NCI-H460 (cell line): ENCODE results near the gene DPP10. TPM values are rescaled to one million over a fixed set of nuclear protein-coding genes. Genes with fewer than 3 reads are reported as not detected.

Source experiments
- DNase-seq: peaks from one replicate; pipeline ENCODE4 v3.0.0-alpha.2; 2016; ENCODE audit warnings: low read depth; ENCODE audit errors: extremely low read depth
- small RNA-seq, 2 experiments: library from RNA; depleted of rRNA; stranded (forward); fragments of <200 nt; gene quantifications; one replicate each; pipeline ENCODE3, GENCODE V24; 2014
- total RNA-seq: library from RNA; depleted of rRNA; stranded (reverse); fragments of >200 nt; shearing (Covaris generic); gene quantifications from 2 replicates; pipeline ENCODE4 v1.2.3, GENCODE V29; 2014

The DPP10 gene
- total RNA-seq, 1 experiment from 2014 or later, result 53.0 TPM

- no peak for DNase-seq
Measured at GRCh38 chr2:115807276-115807675, 1364.8 kb downstream of the DPP10 start.

DNA sequence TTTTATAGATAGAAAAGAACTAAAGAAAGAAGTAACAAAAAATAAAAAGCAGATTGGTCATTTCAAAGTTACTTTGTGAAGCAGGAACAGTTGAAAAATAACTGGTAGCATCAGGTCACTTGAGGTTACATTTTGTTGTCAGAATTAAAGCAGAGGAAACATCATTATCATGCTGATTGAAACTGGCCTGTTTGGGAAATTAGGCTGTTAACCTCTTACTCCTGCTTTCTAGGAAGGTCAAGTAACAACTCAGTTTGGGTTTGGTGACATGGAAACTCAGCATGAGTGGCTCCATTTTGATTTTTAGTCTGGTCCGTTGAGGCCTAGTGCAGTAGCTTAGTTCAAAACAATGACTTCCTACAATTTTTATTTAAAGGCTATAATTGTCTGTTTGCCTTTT lies 1383.5 kb downstream of the DPP10 start:
- no peak for DNase-seq

DNA sequence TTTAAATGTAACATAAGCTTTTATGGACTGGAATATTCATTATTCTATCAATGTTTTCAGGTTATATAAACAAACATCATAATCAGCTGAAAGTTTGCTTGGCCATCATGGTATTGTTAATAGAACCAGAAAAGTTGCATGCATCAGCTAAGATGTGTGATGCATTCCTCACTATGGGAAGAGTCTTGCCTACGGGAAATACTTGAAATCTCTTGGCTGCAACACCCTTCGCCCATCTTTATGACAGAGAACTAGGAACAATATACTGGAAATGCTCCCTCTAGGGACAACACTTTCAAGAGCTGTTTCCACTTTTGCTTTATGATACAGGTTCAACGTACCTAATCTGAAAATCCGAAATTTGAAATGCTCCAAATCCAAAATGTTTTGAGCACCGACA lies 1390.8 kb downstream of the DPP10 start:
- no peak for DNase-seq

DNA sequence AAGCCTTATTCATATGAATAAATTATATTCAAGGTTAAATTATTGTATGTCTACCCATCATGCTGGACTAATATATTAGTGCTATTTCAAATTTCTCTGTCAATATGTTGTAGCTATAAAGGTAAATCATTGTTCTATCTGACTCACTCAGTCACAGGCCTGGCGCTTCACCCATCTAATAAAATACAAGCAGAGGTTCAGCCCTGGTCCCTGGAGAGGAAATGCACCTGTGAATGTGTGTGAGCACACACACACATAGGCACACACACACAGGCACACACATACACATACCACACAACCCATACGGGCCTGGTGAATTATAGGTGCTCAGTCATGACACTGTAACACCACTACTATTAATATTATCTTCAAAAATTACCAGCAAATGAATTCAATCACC lies 1396.1 kb downstream of the DPP10 start:
- DNase-seq, result no peak

DNA sequence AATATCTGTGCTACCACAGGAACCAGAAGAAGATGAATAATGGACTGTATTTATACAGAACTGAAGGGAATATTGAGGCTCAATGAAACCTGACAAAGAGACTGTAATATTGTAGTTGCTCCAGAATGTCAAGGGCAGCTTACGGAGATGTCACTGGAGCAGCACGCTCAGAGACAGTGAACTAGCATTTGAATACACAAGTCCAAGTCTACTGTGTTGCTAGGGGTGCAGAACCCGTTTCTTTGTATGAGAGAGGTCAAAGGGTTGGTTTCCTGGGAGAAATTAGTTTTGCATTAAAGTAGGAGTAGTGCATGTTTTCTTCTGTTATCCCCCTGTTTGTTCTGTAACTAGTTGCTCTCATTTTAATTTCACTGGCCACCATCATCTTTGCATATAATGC lies 1399.9 kb downstream of the DPP10 start:
- DNase-seq, result no peak

GRCh38 chr2:115848192-115848591 lies 1405.8 kb downstream of the DPP10 start:
- DNase-seq, result no peak

GRCh38 chr2:115867024-115867423 lies 1424.6 kb downstream of the DPP10 start:
- no peak for DNase-seq

GRCh38 chr2:115874427-115874826 lies 1432.0 kb downstream of the DPP10 start:
- no peak for DNase-seq

DNA sequence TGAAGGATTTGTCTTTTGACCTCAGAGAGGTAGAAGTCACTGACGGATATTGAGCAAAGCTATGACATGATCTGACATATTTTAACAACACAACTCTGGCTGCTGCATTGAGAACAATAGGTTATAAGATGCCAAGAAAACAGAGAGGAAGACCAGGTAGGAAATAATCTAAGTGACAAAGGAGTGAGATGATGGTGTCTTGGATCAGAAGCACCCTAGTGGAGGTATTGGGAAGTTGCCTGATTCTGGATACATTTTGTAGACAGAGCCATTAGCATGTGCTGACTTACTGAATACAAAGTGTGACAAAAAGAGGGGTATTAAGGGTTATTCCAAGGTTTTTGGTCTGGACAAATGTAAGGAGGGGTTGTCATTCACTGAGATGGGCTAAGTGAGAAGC lies 1438.1 kb downstream of the DPP10 start:
- no peak for DNase-seq

- DNase-seq, result no peak
Measured at GRCh38 chr2:115887209-115887776, 1444.9 kb downstream of the DPP10 start.

Small RNA genes within 50 kb of the gene (small RNA-seq; reads per million reads assigned to genes)
- 0.04 to 1.5 reads per million in 2 experiments for gene RNU2-41P
